ENCODE data around the gene SLC39A3. TPM values are rescaled to one million over a fixed set of nuclear protein-coding genes. Genes with fewer than 3 reads are reported as not detected.
"Not testable (repeated sequence)": the region's sequence is repeated elsewhere in the genome, so short reads cannot be mapped to it uniquely, and the experiment has no call there.

Gene SLC39A3
- total RNA-seq, 1 experiment from 2014 or later, result 32.4 TPM

GRCh38 chr19:2714531-2715269 lies 25.1 kb downstream of the SLC39A3 start:
- H3K4me3 Mint-ChIP-seq, result peak overlapping the region in 1 of 2 experiments; percentile 61; a peak in 1 of 5 replicates
- no peaks in the 10 kb centered on the region for H3K27me3 ChIP-seq (ENCODE audit: insufficient read depth, low read length)
- H3K79me2 ChIP-seq (ENCODE audit: insufficient read depth, low read length), result no peaks in the 10 kb centered on the region
- H3K27ac ChIP-seq (ENCODE audit: insufficient read length, low read depth, low read length), result no peak overlapping the region
- H3K27ac Mint-ChIP-seq, result no peak overlapping the region
- H3K9me3 Mint-ChIP-seq, result peaks cover 10 to 11% of the 10 kb centered on the region in 2 experiments
- TF ChIP-seq, protein P1, sequence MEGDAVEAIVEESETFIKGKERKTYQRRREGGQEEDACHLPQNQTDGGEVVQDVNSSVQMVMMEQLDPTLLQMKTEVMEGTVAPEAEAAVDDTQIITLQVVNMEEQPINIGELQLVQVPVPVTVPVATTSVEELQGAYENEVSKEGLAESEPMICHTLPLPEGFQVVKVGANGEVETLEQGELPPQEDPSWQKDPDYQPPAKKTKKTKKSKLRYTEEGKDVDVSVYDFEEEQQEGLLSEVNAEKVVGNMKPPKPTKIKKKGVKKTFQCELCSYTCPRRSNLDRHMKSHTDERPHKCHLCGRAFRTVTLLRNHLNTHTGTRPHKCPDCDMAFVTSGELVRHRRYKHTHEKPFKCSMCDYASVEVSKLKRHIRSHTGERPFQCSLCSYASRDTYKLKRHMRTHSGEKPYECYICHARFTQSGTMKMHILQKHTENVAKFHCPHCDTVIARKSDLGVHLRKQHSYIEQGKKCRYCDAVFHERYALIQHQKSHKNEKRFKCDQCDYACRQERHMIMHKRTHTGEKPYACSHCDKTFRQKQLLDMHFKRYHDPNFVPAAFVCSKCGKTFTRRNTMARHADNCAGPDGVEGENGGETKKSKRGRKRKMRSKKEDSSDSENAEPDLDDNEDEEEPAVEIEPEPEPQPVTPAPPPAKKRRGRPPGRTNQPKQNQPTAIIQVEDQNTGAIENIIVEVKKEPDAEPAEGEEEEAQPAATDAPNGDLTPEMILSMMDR (conservative IDR thresholded peaks at IDR 0.05), result no peak
- peaks cover 8% of the 10 kb centered on the region for H3K9me3 ChIP-seq (ENCODE audit: control insufficient read depth, low read depth, low read length)
- peaks cover 14 to 16% (median 14%) of the 10 kb centered on the region in 3 experiments for H3K36me3 Mint-ChIP-seq (ENCODE audit: insufficient read depth in 1 of 3, low read depth in 3 of 3)
- H3K4me1 Mint-ChIP-seq, result peaks cover 2 to 12% of the 10 kb centered on the region in 2 experiments
- H2AK5ac ChIP-seq (ENCODE audit: insufficient read length, low read length), result no peak overlapping the region
- H4K5ac ChIP-seq (ENCODE audit: insufficient read length, low read depth, low read length), result no peak overlapping the region
- H2BK120ac ChIP-seq (ENCODE audit: low read depth, low read length, poor library complexity, severe bottlenecking), result no peak overlapping the region
- H4K8ac ChIP-seq (replicated peaks; ENCODE audit: insufficient read length, low read depth, low read length), result no peak overlapping the region
- H3K4me1 ChIP-seq (ENCODE audit: insufficient read depth, low read length), result no peaks in the 10 kb centered on the region
- no peak overlapping the region for H3K9ac ChIP-seq (ENCODE audit: extremely low read depth, insufficient read length, low read length)
- no peak overlapping the region for H2BK15ac ChIP-seq (ENCODE audit: low read depth, low read length)
- no peak overlapping the region for H2BK12ac ChIP-seq (ENCODE audit: insufficient read length, low read depth, low read length)
- H4K91ac ChIP-seq (ENCODE audit: insufficient read length, low read depth, low read length), result no peak overlapping the region
- no peak overlapping the region for H3K4ac ChIP-seq (ENCODE audit: low read depth, low read length)
- H2BK5ac ChIP-seq (ENCODE audit: insufficient read length, low read length), result no peak overlapping the region
- peaks cover 19% of the 10 kb centered on the region for H3K27me3 Mint-ChIP-seq (ENCODE audit: low read depth)
- no peak overlapping the region for H3K18ac ChIP-seq (ENCODE audit: insufficient read length, low read depth, low read length)
- no peak overlapping the region for H3K56ac ChIP-seq (ENCODE audit: insufficient read length, low read depth, low read length)
- H3K14ac ChIP-seq (ENCODE audit: insufficient read depth, low read length), result no peak overlapping the region
- H2AFZ ChIP-seq (ENCODE audit: low read length), result no peak overlapping the region
- H3K79me1 ChIP-seq (ENCODE audit: insufficient read depth, low read depth, low read length, poor library complexity, severe bottlenecking), result no peaks in the 10 kb centered on the region
- no peak overlapping the region for H2BK20ac ChIP-seq (ENCODE audit: low read depth, low read length, poor library complexity, severe bottlenecking)
- no peak overlapping the region for H3K23ac ChIP-seq (ENCODE audit: insufficient read length, low read depth, low read length)
- peaks cover 3% of the 10 kb centered on the region for H3K23me2 ChIP-seq (ENCODE audit: insufficient read length, low read depth, low read length, poor library complexity, severe bottlenecking)
- no peak overlapping the region for H3K4me2 ChIP-seq (ENCODE audit: insufficient read depth, insufficient read length, low read length)
- no CpG with 5 or more reads among the region's 16 CpGs for WGBS (ENCODE audit: extremely low coverage, insufficient read length, low lambda C conversion rate)
- DNase-seq, result no peak
- no peaks in the 10 kb centered on the region for H4K20me1 ChIP-seq (ENCODE audit: control insufficient read depth, insufficient read depth, insufficient read length)
- no peak overlapping the region for H3T11ph ChIP-seq (ENCODE audit: low read length)

GRCh38 chr19:2714102-2714501 lies 25.7 kb downstream of the SLC39A3 start:
- not testable (repeated sequence) for H3K4me1 ChIP-seq (ENCODE audit: insufficient read depth, low read length); H3K79me2 ChIP-seq (ENCODE audit: insufficient read depth, low read length); H3K56ac ChIP-seq (ENCODE audit: insufficient read length, low read depth, low read length); H3K4ac ChIP-seq (ENCODE audit: low read depth, low read length); H2AFZ ChIP-seq (ENCODE audit: low read length); H2BK12ac ChIP-seq (ENCODE audit: insufficient read length, low read depth, low read length); H4K5ac ChIP-seq (ENCODE audit: insufficient read length, low read depth, low read length); H2AK5ac ChIP-seq (ENCODE audit: insufficient read length, low read length); H3K9ac ChIP-seq (ENCODE audit: extremely low read depth, insufficient read length, low read length); H3K27ac ChIP-seq (ENCODE audit: insufficient read length, low read depth, low read length); H3K79me1 ChIP-seq (ENCODE audit: insufficient read depth, low read depth, low read length, poor library complexity, severe bottlenecking); H3K4me2 ChIP-seq (ENCODE audit: insufficient read depth, insufficient read length, low read length); H3K27ac Mint-ChIP-seq; H2BK15ac ChIP-seq (ENCODE audit: low read depth, low read length); H2BK5ac ChIP-seq (ENCODE audit: insufficient read length, low read length); H3K18ac ChIP-seq (ENCODE audit: insufficient read length, low read depth, low read length); H3K23me2 ChIP-seq (ENCODE audit: insufficient read length, low read depth, low read length, poor library complexity, severe bottlenecking); H3K9me3 ChIP-seq (ENCODE audit: control insufficient read depth, low read depth, low read length); H3K4me3 Mint-ChIP-seq; H2BK120ac ChIP-seq (ENCODE audit: low read depth, low read length, poor library complexity, severe bottlenecking); H4K20me1 ChIP-seq (ENCODE audit: control insufficient read depth, insufficient read depth, insufficient read length); H3K27me3 ChIP-seq (ENCODE audit: insufficient read depth, low read length); H4K8ac ChIP-seq (replicated peaks; ENCODE audit: insufficient read length, low read depth, low read length); H3K4me1 Mint-ChIP-seq; DNase-seq; H3K23ac ChIP-seq (ENCODE audit: insufficient read length, low read depth, low read length); H3T11ph ChIP-seq (ENCODE audit: low read length); H2BK20ac ChIP-seq (ENCODE audit: low read depth, low read length, poor library complexity, severe bottlenecking); H4K91ac ChIP-seq (ENCODE audit: insufficient read length, low read depth, low read length); H3K14ac ChIP-seq (ENCODE audit: insufficient read depth, low read length)
- Mint-ChIP-seq H3K9me3 (peaks cover 10 to 11% of the 10 kb centered on the region in 2 experiments), H3K27me3 (ENCODE audit: low read depth) (peaks cover 21% of the 10 kb centered on the region), H3K36me3 (ENCODE audit: insufficient read depth in 1 of 3, low read depth in 3 of 3) (peaks cover 14 to 16% (median 14%) of the 10 kb centered on the region in 3 experiments)
- WGBS (ENCODE audit: extremely low coverage, insufficient read length, low lambda C conversion rate), result no CpG with 5 or more reads among the region's 1 CpG
